GM18505 (cell line): Measurements from ENCODE around the gene NPY1R.

ENCODE experiments used
- ATAC-seq: cut with Tn5 transposase; IDR thresholded peaks from one replicate; pipeline ENCODE4 v1.9.1; 2021; ENCODE audit not compliant: unreplicated experiment
- POLR2A ChIP-seq: IDR thresholded peaks from 4 replicates; pipeline ENCODE4 v1.6.1; 2011; ENCODE audit warnings: borderline replicate concordance; ENCODE audit not compliant: insufficient read depth, insufficient read length; ENCODE audit errors: extremely low read depth

The NPY1R gene

GRCh38 chr4:163332526-163333406 lies at the start of gene NPY1R:
Gene NPY1R, minus strand, starts transcription at chr4:163332596. Its CDS starts 6,042 bp downstream, at chr4:163326554.
- peak; percentile 73 for ATAC-seq
- TF ChIP-seq POLR2A, result no peak

DNA sequence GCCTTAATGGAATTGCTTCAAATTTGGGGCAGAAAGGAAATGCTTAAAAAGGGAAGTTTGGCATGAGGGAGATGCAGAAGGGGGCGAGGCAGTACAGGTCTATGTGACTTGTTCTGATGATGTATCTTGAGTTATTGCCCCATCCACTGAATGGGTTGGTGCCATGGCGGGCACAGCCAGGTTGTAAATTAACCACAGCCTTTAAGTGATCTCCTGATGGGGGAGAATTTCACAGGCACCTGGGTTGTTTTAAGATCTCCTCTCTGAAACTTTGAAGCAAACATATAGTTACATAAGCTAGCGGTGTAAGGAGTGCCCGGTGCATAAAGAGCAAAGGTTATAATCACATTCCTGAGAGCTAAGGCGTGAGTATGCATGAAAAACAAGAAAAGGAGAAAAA lies 48.3 kb upstream of the NPY1R start:
- TF ChIP-seq POLR2A, result no peak
- ATAC-seq, result no peak

GRCh38 chr4:163378661-163379060 lies 46.3 kb upstream of the NPY1R start:
- no peak for TF ChIP-seq POLR2A
- no peak for ATAC-seq

GRCh38 chr4:163372029-163372428 lies 39.6 kb upstream of the NPY1R start:
- no peak for TF ChIP-seq POLR2A
- ATAC-seq, result no peak

GRCh38 chr4:163367651-163368050 lies 35.3 kb upstream of the NPY1R start:
- no peak for ATAC-seq
- no peak for TF ChIP-seq POLR2A

DNA sequence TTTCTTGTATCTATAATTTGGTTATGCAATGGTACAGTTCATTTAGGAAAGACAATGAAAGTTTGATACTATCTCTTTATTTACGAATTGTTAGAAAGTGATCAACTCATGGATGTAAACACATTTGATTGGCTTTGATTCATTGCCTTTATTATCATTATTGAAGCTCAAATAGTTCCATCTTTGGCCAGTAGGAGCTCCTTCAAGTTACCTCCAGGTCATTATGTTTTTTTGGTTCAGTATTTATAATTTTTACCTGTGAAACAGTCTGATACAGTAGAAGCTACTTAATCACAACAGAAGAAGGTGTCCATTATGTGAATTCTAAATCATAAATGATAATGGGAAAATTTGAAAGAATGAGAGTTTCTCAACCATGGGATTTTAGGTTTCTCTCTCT lies 23.7 kb upstream of the NPY1R start:
- TF ChIP-seq POLR2A, result no peak
- ATAC-seq, result no peak

DNA sequence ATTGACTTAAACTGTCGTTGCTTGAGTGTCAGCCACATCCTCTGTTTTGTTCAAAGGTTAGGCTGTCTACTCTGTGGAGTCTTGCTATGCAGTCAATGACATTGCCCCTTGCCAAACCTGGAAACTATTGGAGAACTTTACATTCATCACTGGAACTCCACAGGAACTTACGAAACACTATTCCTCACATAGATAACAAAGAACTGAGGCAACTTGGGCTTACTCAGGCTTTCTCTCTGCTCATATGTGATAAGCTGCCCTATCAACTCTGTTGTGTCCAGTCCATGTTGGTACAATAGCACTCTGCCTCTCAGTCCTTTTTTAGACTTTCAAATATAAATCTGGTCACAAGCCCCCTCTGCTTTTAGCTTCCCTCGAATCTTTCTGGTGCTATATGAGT lies 20.7 kb upstream of the NPY1R start:
- ATAC-seq, result no peak
- no peak for TF ChIP-seq POLR2A

- no peak for ATAC-seq
- no peak for TF ChIP-seq POLR2A
Observed at GRCh38 chr4:163350672-163351071, 18.3 kb upstream of the NPY1R start.

- no peak for TF ChIP-seq POLR2A
- ATAC-seq, result no peak
Observed at GRCh38 chr4:163344147-163345125, 12.0 kb upstream of the NPY1R start.

GRCh38 chr4:163343604-163344146 lies 11.3 kb upstream of the NPY1R start, which contains the start of gene NPY5R:
Gene NPY5R, plus strand, starts transcription at chr4:163343892. Its CDS starts 6,382 bp downstream, at chr4:163350274.
- ATAC-seq, result no peak
- TF ChIP-seq POLR2A, result no peak

DNA sequence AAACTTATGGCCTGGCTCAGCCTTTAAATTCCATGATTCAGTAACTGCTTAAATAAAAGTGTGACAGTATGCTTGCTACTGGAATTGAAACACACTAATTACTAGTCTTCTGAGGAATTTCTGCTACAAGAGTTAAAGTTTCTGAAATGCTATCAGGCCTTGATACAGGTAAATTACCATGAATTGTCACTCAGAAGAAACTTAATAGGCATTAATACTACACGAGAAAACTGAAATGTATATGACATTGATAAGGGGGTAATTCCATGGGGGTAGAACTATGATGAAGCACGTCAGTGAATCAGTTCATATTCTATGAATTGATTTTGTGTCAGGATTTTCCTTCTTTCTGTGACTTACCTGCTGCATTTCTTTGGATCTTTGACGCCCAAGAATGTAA lies 3.0 kb upstream of the NPY1R start:
- no peak for TF ChIP-seq POLR2A
- ATAC-seq, result no peak

GRCh38 chr4:163331629-163332376 lies 593 bp downstream of the NPY1R start:
- peak; percentile 41 for ATAC-seq
- TF ChIP-seq POLR2A, result no peak
